Lower leg skin (tissue), 3 donors: Measurements from ENCODE around the gene CRACR2A.

Source experiments
- CTCF ChIP-seq, 3 donors: fragments of 450-650 bp; IDR thresholded peaks; one replicate each; pipeline ENCODE4 v1.5.1; 2016; ENCODE audit warnings: antibody characterized with exemption in 3 of 3, mild to moderate bottlenecking in 3 of 3, moderate library complexity in 2 of 3
- POLR2A ChIP-seq, 2 donors: fragments of 450-650 bp; IDR thresholded peaks; one replicate each; pipeline ENCODE4 v1.6.1; 2016 to 2017; ENCODE audit warnings: antibody characterized with exemption in 2 of 2, mild to moderate bottlenecking in 1 of 2, moderate library complexity in 1 of 2

- TF ChIP-seq POLR2A (IDR thresholded peaks at IDR 0.05) (no peak), CTCF (IDR thresholded peaks at IDR 0.05) (no peak)
Observed at GRCh38 chr12:3631272-3631637, 121.7 kb downstream of the CRACR2A start.
